CD4-positive, alpha-beta T cell treated with Interferon gamma for 1 hour (primary cell): ENCODE results near the gene DNAAF3.

Experiments
- DNase-seq: peaks from one replicate; pipeline ENCODE4 v3.0.0-alpha.2; 2020

DNAAF3 gene

GRCh38 chr19:55166530-55167268 lies at the start of gene DNAAF3:
TSS of gene DNAAF3 (minus strand) at chr19:55166613. CDS start at chr19:55166413, 200 bp downstream.
- peak; percentile 85 for DNase-seq

GRCh38 chr19:55213547-55213946 lies 47.1 kb upstream of the DNAAF3 start:
- DNase-seq: no peak

- peak; percentile 28 for DNase-seq
Measured at GRCh38 chr19:55212447-55212846, 46.0 kb upstream of the DNAAF3 start.

- DNase-seq: no peak
Measured at GRCh38 chr19:55209693-55210472, 43.5 kb upstream of the DNAAF3 start.

GRCh38 chr19:55208880-55209692 lies 42.7 kb upstream of the DNAAF3 start, which contains the start of gene PTPRH:
TSS of gene PTPRH (minus strand) at chr19:55209501. CDS start at chr19:55209433, 68 bp downstream.
- no peak for DNase-seq

- DNase-seq: peak; percentile 45
Measured at GRCh38 chr19:55206664-55207500, 40.5 kb upstream of the DNAAF3 start.

GRCh38 chr19:55202199-55202598 lies 35.8 kb upstream of the DNAAF3 start:
- peak; percentile 9 for DNase-seq

- no peak for DNase-seq
Measured at GRCh38 chr19:55199620-55200204, 33.3 kb upstream of the DNAAF3 start.

- no peak for DNase-seq
Measured at GRCh38 chr19:55198651-55199050, 32.2 kb upstream of the DNAAF3 start.

GRCh38 chr19:55197528-55197927 lies 31.1 kb upstream of the DNAAF3 start:
- DNase-seq: no peak

- DNase-seq: no peak
Measured at GRCh38 chr19:55196803-55197202, 30.4 kb upstream of the DNAAF3 start.

GRCh38 chr19:55193481-55193880 lies 27.1 kb upstream of the DNAAF3 start:
- DNase-seq: no peak

GRCh38 chr19:55189403-55189835 lies 23.0 kb upstream of the DNAAF3 start:
- DNase-seq: no peak

GRCh38 chr19:55188625-55189024 lies 22.2 kb upstream of the DNAAF3 start:
- DNase-seq: no peak

- DNase-seq: no peak
Measured at GRCh38 chr19:55186080-55186479, 19.7 kb upstream of the DNAAF3 start.

- no peak for DNase-seq
Measured at GRCh38 chr19:55181740-55182139, 15.3 kb upstream of the DNAAF3 start.

- peak; percentile 40 for DNase-seq
Measured at GRCh38 chr19:55179606-55180484, 13.4 kb upstream of the DNAAF3 start, which contains the start of gene SYT5. TSS of gene SYT5 (minus strand) at chr19:55180289. CDS start at chr19:55179041, 1,248 bp downstream.

- peak; percentile 96 for DNase-seq
Measured at GRCh38 chr19:55178781-55179599, 12.6 kb upstream of the DNAAF3 start.

- DNase-seq: no peak
Measured at GRCh38 chr19:55176076-55176475, 9.7 kb upstream of the DNAAF3 start.
